HG02870 (cell line): ENCODE data around the gene PSMD5.
"Not testable (repeated sequence)": the region's sequence is repeated elsewhere in the genome, so short reads cannot be mapped to it uniquely, and the experiment has no call there.

Experiments used
- ATAC-seq: cut with Tn5 transposase; IDR thresholded peaks from one replicate; pipeline ENCODE4 v1.9.1; 2021; ENCODE audit warnings: mild to moderate bottlenecking, moderate library complexity; ENCODE audit not compliant: unreplicated experiment

Gene PSMD5

GRCh38 chr9:120815075-120815474 lies 27.6 kb downstream of the PSMD5 start:
- no peak for ATAC-seq

- no peak for ATAC-seq
Observed at GRCh38 chr9:120808931-120809330, 33.8 kb downstream of the PSMD5 start.

- ATAC-seq, result no peak
Observed at GRCh38 chr9:120807607-120808379, 34.9 kb downstream of the PSMD5 start.

- not testable (repeated sequence) for ATAC-seq
Observed at GRCh38 chr9:120804784-120805363, 37.8 kb downstream of the PSMD5 start.

GRCh38 chr9:120801441-120801840 lies 41.3 kb downstream of the PSMD5 start:
- no peak for ATAC-seq

- peak; percentile 91 for ATAC-seq
Observed at GRCh38 chr9:120792898-120793765, 49.6 kb downstream of the PSMD5 start, which contains the start of gene FBXW2. TSS of gene FBXW2 (minus strand) at chr9:120793416. CDS start at chr9:120788258, 5,158 bp downstream.

GRCh38 chr9:120791161-120791560 lies 51.6 kb downstream of the PSMD5 start:
- no peak for ATAC-seq

GRCh38 chr9:120787933-120788332 lies 54.8 kb downstream of the PSMD5 start:
- ATAC-seq, result no peak

- ATAC-seq, result no peak
Observed at GRCh38 chr9:120783602-120784047, 59.1 kb downstream of the PSMD5 start.

GRCh38 chr9:120781236-120781635 lies 61.5 kb downstream of the PSMD5 start:
- no peak for ATAC-seq

- ATAC-seq, result no peak
Observed at GRCh38 chr9:120780367-120780766, 62.4 kb downstream of the PSMD5 start.

GRCh38 chr9:120779227-120779626 lies 63.5 kb downstream of the PSMD5 start:
- no peak for ATAC-seq

- ATAC-seq, result no peak
Observed at GRCh38 chr9:120778758-120779157, 64.0 kb downstream of the PSMD5 start.

- ATAC-seq, result no peak
Observed at GRCh38 chr9:120777229-120777628, 65.5 kb downstream of the PSMD5 start.

- ATAC-seq, result no peak
Observed at GRCh38 chr9:120776788-120777187, 65.9 kb downstream of the PSMD5 start.

- no peak for ATAC-seq
Observed at GRCh38 chr9:120775859-120776258, 66.9 kb downstream of the PSMD5 start.

GRCh38 chr9:120774719-120775118 lies 68.0 kb downstream of the PSMD5 start:
- no peak for ATAC-seq

GRCh38 chr9:120773256-120773655 lies 69.5 kb downstream of the PSMD5 start:
- no peak for ATAC-seq

- no peak for ATAC-seq
Observed at GRCh38 chr9:120770931-120771330, 71.8 kb downstream of the PSMD5 start.

GRCh38 chr9:120768886-120769285 lies 73.8 kb downstream of the PSMD5 start:
- ATAC-seq, result no peak

- no peak for ATAC-seq
Observed at GRCh38 chr9:120768247-120768646, 74.5 kb downstream of the PSMD5 start.
